SU-DHL-6 (cell line): Measurements from ENCODE around the gene ZNF837.

Experiments used
- CTCF ChIP-seq: fragments of 200-600 bp; sonication (generic); IDR thresholded peaks from one replicate; pipeline ENCODE4 v1.5.1; 2017; ENCODE audit warnings: antibody characterized with exemption, mild to moderate bottlenecking, low read length, moderate library complexity; ENCODE audit not compliant: insufficient read depth, poor library complexity, severe bottlenecking
- EZH2phosphoT487 ChIP-seq: fragments of 200-600 bp; sonication (generic), shearing (Covaris generic); conservative IDR thresholded peaks from 2 replicates; pipeline ENCODE4 v1.6.1; 2018; ENCODE audit warnings: mild to moderate bottlenecking, antibody characterized with exemption, low read length, moderate library complexity, mixed read lengths

GRCh38 chr19:58372311-58373133 lies 8.3 kb downstream of the ZNF837 start:
- no peak for TF ChIP-seq CTCF
- no peak for TF ChIP-seq EZH2phosphoT487
